Measurements from ENCODE around the gene MGRN1. TPM values are rescaled to one million over a fixed set of nuclear protein-coding genes. Genes with fewer than 3 reads are reported as not detected.

MGRN1 gene
- total and polyA plus RNA-seq, 3 donors from 2014 or later, result 34.7 to 91.1 (median 89.7) TPM

DNA sequence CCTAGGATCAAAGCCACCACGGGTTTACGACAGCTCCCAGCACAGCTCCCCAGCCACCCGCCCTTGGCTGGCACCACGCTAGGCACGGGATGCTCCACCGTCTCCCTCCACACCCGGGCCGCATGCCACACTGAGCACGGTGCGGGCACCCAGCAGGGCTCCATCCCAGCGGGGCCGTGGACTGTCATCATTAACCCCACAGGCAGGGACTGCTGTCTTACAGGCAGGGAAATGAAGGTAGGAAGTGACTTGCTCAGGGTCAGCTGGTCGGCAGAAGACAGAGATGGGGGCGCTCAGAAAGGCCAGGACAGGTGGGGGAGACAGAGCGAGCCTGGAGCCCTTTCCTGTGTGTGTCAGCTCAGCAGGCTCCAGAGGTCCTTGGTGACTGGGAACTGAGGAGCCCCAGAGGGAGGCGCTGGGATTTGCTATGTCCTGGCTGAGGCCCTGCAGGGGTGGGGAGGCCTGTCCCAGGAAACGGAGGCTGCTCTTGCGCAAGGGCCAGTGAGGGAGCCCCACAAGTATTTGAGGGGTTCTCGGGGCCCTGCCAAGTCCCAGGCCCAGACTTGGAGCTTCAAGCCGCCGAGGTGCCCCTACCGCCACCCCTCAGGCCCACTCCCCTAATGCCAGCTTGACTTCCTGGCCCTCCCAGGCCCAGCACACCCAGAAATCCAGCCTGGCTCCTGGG lies 13.1 kb upstream of the MGRN1 start:
- no peaks in the 10 kb centered on the region for H3K9me3 ChIP-seq
- WGBS, 2 donors, result 88 to 91% methylated on average over 12 to 22 of the region's 22 CpGs
- H3K27ac ChIP-seq, result no peak overlapping the region
- TF ChIP-seq, protein P1, sequence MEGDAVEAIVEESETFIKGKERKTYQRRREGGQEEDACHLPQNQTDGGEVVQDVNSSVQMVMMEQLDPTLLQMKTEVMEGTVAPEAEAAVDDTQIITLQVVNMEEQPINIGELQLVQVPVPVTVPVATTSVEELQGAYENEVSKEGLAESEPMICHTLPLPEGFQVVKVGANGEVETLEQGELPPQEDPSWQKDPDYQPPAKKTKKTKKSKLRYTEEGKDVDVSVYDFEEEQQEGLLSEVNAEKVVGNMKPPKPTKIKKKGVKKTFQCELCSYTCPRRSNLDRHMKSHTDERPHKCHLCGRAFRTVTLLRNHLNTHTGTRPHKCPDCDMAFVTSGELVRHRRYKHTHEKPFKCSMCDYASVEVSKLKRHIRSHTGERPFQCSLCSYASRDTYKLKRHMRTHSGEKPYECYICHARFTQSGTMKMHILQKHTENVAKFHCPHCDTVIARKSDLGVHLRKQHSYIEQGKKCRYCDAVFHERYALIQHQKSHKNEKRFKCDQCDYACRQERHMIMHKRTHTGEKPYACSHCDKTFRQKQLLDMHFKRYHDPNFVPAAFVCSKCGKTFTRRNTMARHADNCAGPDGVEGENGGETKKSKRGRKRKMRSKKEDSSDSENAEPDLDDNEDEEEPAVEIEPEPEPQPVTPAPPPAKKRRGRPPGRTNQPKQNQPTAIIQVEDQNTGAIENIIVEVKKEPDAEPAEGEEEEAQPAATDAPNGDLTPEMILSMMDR (IDR thresholded peaks at IDR 0.05), result no peak
- no peak for TF ChIP-seq POLR2A (IDR thresholded peaks at IDR 0.05)
- H3K4me3 ChIP-seq, result no peak overlapping the region
- no peak for DNase-seq
- H3K36me3 ChIP-seq (ENCODE audit: low read depth, missing control alignments), result no peaks in the 10 kb centered on the region
- intact Hi-C loops (cut with DNase I; ENCODE audit: low total_unique reads), result loop anchor here (10.0 kb wide), 1 partner anchor 83 kb away; the partner anchor contains the start of gene NUDT16L1
- H3K4me1 ChIP-seq, result peaks cover 25% of the 10 kb centered on the region
- H3K27me3 ChIP-seq, result no peaks in the 10 kb centered on the region

DNA sequence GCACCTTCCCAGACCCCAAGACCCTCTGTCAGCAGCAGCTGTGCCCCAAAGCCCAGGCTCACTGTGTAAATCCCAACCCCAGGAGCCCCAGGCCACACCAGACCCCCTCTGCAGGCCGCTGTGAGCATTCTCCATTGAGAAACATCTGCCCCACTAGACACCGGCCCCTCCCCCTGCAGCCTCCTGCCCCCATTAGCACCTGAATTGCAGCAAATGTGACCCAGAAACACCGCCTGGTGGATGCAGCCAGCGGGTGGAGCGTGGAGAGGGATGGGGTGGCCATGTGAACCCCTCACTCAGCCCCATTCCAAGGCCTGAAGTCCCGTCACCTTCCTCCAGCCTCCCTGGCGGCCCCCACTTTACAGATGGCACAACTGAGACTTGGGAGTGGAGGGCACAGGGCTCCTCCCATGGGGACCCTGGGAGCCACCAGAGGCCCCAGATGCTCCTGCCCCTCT lies 12.1 kb upstream of the MGRN1 start:
- Histone ChIP-seq H3K9me3 (no peaks in the 10 kb centered on the region), H3K4me3 (no peak overlapping the region), H3K27ac (no peak overlapping the region), H3K4me1 (peaks cover 29% of the 10 kb centered on the region), H3K36me3 (ENCODE audit: low read depth, missing control alignments) (no peaks in the 10 kb centered on the region), H3K27me3 (no peaks in the 10 kb centered on the region)
- intact Hi-C loops (cut with DNase I; ENCODE audit: low total_unique reads), result loop anchor here (10.0 kb wide), 1 partner anchor 82 kb away; the partner anchor contains the start of gene NUDT16L1
- DNase-seq, result no peak
- 81 to 92% methylated on average over 6 to 7 of the region's 7 CpGs for WGBS, 2 donors
- TF ChIP-seq, protein P1 (IDR thresholded peaks at IDR 0.05), result no peak
- no peak for TF ChIP-seq POLR2A (IDR thresholded peaks at IDR 0.05)

DNA sequence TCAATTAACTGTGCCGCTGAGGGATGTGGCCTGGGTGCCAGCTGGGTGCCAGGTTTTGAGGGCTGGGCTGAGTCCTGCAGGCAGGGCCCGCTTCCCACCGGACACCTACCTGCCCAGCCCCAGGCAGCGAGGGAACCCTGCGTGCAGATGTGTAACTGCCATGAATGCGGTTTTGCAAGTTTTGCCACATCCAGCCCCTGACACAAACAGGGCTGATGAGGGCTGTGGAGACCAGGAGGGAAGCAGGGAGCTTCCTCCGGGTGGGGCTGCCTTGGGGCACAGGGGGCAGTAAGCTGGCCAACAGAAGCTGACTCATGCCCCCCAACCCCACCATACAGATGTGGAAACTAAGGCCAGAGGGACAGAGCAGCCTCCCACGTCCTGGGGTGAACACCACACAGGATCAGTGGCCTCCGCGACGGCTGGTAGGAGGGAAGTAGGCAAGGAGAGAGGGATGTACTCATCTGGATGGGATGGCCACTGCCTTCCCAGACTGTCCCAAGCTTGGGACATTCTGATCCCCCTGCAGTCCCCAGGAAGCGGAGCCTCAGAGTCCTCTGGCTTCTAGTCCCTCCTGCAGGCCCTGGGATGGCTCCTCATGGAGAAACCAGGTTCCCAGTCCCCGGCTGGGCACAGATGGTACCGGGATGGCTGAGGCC lies 11.5 kb upstream of the MGRN1 start:
- Histone ChIP-seq H3K27ac (no peak overlapping the region), H3K36me3 (ENCODE audit: low read depth, missing control alignments) (no peaks in the 10 kb centered on the region), H3K4me3 (peak overlapping the region; percentile 82 to 89), H3K9me3 (no peaks in the 10 kb centered on the region), H3K27me3 (no peaks in the 10 kb centered on the region), H3K4me1 (peaks cover 32% of the 10 kb centered on the region)
- TF ChIP-seq POLR2A (IDR thresholded peaks at IDR 0.05), result no peak
- TF ChIP-seq, protein P1 (IDR thresholded peaks at IDR 0.05), result no peak
- intact Hi-C loops (cut with DNase I; ENCODE audit: low total_unique reads), result loop anchor here (10.0 kb wide), 1 partner anchor 82 kb away; the partner anchor contains the start of gene NUDT16L1
- 51 to 54% methylated on average over 7 to 11 of the region's 14 CpGs for WGBS, 2 donors
- no peak for DNase-seq

DNA sequence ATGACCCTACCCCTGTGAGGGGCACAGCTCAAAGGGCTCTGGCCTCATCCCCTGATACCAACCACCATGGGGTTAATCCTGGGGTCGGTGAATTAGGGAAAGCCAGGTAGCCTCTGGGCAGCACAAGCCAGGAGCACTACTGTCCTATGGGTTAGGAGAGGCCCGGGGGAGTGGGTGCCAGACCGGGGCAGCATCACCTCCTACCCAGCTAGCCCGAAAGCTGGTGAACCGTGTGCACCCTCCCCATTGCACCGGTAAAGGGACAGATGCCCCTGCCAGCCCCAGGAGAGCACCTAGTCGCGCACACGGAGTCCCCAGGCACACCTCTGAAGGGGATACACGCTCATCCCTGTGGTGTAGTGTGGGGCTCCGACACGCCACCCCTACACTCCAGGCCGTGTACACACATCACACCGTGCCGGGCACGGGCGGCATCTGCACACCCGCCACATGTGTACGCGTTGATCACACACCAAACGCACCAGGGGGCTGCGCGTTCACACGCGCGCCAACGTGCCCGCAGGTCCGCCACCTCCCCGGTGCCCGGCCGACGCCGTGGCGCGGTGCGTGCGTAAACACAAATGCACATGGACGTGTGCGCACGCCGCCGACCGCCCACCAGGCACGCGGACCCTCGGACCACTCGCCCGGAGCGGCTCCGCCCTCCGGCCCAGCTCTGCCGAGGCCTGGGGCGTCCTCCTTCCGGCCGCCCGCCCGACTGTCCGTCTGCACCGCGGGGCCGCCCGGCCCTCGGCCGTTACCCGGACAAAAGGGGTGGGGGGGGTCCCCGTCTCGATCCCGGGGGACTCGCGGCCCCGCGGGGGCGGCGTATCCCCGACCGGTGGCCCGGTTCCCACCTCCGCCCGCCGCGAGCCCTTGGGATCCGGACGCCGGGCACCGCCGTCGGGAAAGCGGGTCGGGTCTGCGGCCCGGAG lies 10.7 kb upstream of the MGRN1 start:
- Histone ChIP-seq H3K4me1 (peaks cover 32% of the 10 kb centered on the region), H3K27me3 (no peaks in the 10 kb centered on the region), H3K9me3 (no peaks in the 10 kb centered on the region), H3K36me3 (ENCODE audit: low read depth, missing control alignments) (no peaks in the 10 kb centered on the region), H3K4me3 (peak overlapping the region; percentile 82 to 89), H3K27ac (peak overlapping the region in 1 of 2 donors; percentile 93)
- TF ChIP-seq, protein P1 (IDR thresholded peaks at IDR 0.05), result no peak
- TF ChIP-seq POLR2A (IDR thresholded peaks at IDR 0.05), result no peak
- DNase-seq, result no peak
- intact Hi-C loops (cut with DNase I; ENCODE audit: low total_unique reads), result loop anchor here (10.0 kb wide), 1 partner anchor 81 kb away; the partner anchor contains the start of gene NUDT16L1
- 2% methylated on average over 78 of the region's 92 CpGs; no CpG with 5 or more reads in 1 of the 2 donors for WGBS, 2 donors

All from testis (tissue), 3 donors.